Uterus (tissue), 4 donors: ENCODE measurements around the gene PREX1. TPM values are rescaled to one million over a fixed set of nuclear protein-coding genes. Genes with fewer than 3 reads are reported as not detected.

Source experiments
- DNase-seq, 2 donors: peaks; one replicate each; pipeline ENCODE4 v3.0.0-alpha.2; 2019 to 2020
- H3K27ac ChIP-seq, 2 donors: fragments of 200-600 bp; sonication (generic); 1 replicate in 1 of 2; 2 replicates in 1 of 2; pipeline ENCODE4 v1.5.1; 2016 to 2018
- H3K27me3 ChIP-seq, 2 donors: fragments of 200-600 bp; sonication (generic); one replicate each; pipeline ENCODE4 v1.5.1; 2018 to 2019; ENCODE audit warnings: control low read depth in 1 of 2
- H3K36me3 ChIP-seq, 2 donors: fragments of 200-600 bp; sonication (generic); one replicate each; pipeline ENCODE4 v1.5.1; 2019; ENCODE audit warnings: control low read depth in 1 of 2
- H3K4me1 ChIP-seq, 2 donors: fragments of 200-600 bp; sonication (generic); one replicate each; pipeline ENCODE4 v1.5.1; 2018 to 2019; ENCODE audit warnings: control low read depth in 1 of 2
- H3K4me3 ChIP-seq, 2 donors: fragments of 200-600 bp; sonication (generic); 1 replicate in 1 of 2; 2 replicates in 1 of 2; pipeline ENCODE4 v1.5.1; 2018 to 2019; ENCODE audit warnings: mild to moderate bottlenecking in 1 of 2
- H3K9me3 ChIP-seq, 2 donors: fragments of 200-600 bp; sonication (generic); one replicate each; pipeline ENCODE4 v1.5.1; 2019; ENCODE audit warnings: control low read depth in 1 of 2
- CTCF ChIP-seq, 4 experiments: fragments of 200-600 bp in 2 of 4; fragments of 450-650 bp in 2 of 4; sonication (generic) in 2 of 4; IDR thresholded peaks; one replicate each; pipeline ENCODE4 v1.5.1; 2016 to 2019; ENCODE audit warnings: antibody characterized with exemption in 4 of 4, mild to moderate bottlenecking in 2 of 4, moderate library complexity in 1 of 4
- POLR2A ChIP-seq, 2 donors: fragments of 450-650 bp; IDR thresholded peaks; one replicate each; pipeline ENCODE4 v1.6.1; 2016; ENCODE audit warnings: antibody characterized with exemption in 2 of 2, mild to moderate bottlenecking in 1 of 2, moderate library complexity in 1 of 2
- intact Hi-C: fragments of 100-400 bp; cut with DNase I; formaldehyde crosslinking; loops from one replicate; pipeline ENCODE4 v1.15.1; 2023; ENCODE audit warnings: low total_unique reads
- total RNA-seq, 4 donors: library from RNA; depleted of rRNA in 3 of 4; stranded (reverse); fragments of >200 nt in 3 of 4; gene quantifications; one replicate each; pipeline versions ENCODE4 v1.1.0 to v1.2.4, GENCODE V29; 2014 to 2023
- donor health status: DM: yes; HTN: yes; CAD: no.

PREX1 gene
- total RNA-seq, 4 donors from 2014 or later, result 3.6 to 19.7 (median 11.3) TPM

GRCh38 chr20:48772183-48772976 lies 55.4 kb downstream of the PREX1 start:
- intact Hi-C loops, result no loop called here
- no peaks in the 10 kb centered on the region for H3K27me3 ChIP-seq
- no peak for TF ChIP-seq POLR2A (IDR thresholded peaks at IDR 0.05)
- no peaks in the 10 kb centered on the region for H3K36me3 ChIP-seq
- no peak overlapping the region for H3K4me3 ChIP-seq
- no peaks in the 10 kb centered on the region for H3K4me1 ChIP-seq
- no peak for DNase-seq
- no peaks in the 10 kb centered on the region for H3K9me3 ChIP-seq
- H3K27ac ChIP-seq, result no peak overlapping the region

DNA sequence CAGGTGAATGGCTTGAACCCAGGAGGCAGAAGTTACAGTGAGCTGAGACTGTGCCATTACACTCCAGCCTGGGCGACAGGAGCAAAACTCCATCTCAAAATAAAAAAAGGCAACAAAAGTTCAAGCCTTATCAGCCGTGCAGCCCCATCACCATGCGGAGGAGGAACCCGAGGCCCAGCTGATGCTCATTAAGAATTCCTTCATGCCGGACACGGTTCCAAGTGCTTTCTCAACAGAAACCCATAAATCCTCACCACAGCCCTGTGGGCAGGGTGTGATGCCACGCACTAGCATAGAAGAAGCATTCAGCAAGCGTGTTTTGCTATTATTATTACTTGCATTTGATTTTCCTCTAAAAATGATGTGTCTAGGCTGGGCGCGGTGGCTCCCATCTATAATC lies 56.3 kb downstream of the PREX1 start:
- no peaks in the 10 kb centered on the region for H3K36me3 ChIP-seq
- H3K4me1 ChIP-seq, result no peaks in the 10 kb centered on the region
- no peak for TF ChIP-seq CTCF (IDR thresholded peaks at IDR 0.05)
- no peak for TF ChIP-seq POLR2A (IDR thresholded peaks at IDR 0.05)
- intact Hi-C loops, result no loop called here
- H3K27me3 ChIP-seq, result no peaks in the 10 kb centered on the region
- H3K27ac ChIP-seq, result no peak overlapping the region
- no peaks in the 10 kb centered on the region for H3K9me3 ChIP-seq
- no peak for DNase-seq
- H3K4me3 ChIP-seq, result no peak overlapping the region

GRCh38 chr20:48770700-48771442 lies 56.9 kb downstream of the PREX1 start:
- Histone ChIP-seq H3K4me1 (no peaks in the 10 kb centered on the region), H3K27ac (no peak overlapping the region), H3K27me3 (no peaks in the 10 kb centered on the region), H3K9me3 (no peaks in the 10 kb centered on the region), H3K36me3 (no peaks in the 10 kb centered on the region), H3K4me3 (no peak overlapping the region)
- TF ChIP-seq POLR2A (IDR thresholded peaks at IDR 0.05) (no peak), CTCF (IDR thresholded peaks at IDR 0.05) (no peak)
- intact Hi-C loops, result no loop called here
- no peak for DNase-seq

- Histone ChIP-seq H3K27me3 (no peaks in the 10 kb centered on the region), H3K27ac (no peak overlapping the region), H3K4me1 (no peaks in the 10 kb centered on the region), H3K36me3 (no peaks in the 10 kb centered on the region), H3K9me3 (no peaks in the 10 kb centered on the region), H3K4me3 (no peak overlapping the region)
- no peak for DNase-seq
- TF ChIP-seq CTCF (IDR thresholded peaks at IDR 0.05), result no peak
- TF ChIP-seq POLR2A (IDR thresholded peaks at IDR 0.05), result no peak
- intact Hi-C loops, result no loop called here
These were observed 58.5 kb downstream of the PREX1 start for GRCh38 chr20:48769069-48769983.
